Measurements from ENCODE around the gene VGLL3.
"Not testable (repeated sequence)": the region's sequence is repeated elsewhere in the genome, so short reads cannot be mapped to it uniquely, and the experiment has no call there.

Gene VGLL3

DNA sequence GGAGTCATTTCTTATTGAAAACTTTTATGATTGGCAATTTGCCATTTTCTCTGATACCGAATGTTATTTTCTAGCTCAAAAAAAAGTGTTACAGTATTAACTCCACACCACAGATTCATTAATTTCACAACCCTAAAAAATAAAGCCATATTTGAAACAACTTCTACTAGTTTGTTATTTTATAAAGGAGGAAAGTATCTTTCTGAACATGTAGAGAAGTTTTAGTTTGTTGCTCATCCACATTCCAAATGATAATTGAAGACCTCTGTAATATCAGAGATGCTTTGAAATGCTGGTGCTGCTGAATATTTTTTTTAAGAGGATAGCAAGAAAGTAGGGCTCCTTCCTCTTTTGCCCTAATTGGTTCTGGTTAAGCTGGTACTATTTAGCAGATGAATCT is 1.9 kb downstream of the VGLL3 start:
- DNase-seq, result no peak

GRCh38 chr3:86988235-86988634 is 2.7 kb downstream of the VGLL3 start:
- no peak for DNase-seq

DNA sequence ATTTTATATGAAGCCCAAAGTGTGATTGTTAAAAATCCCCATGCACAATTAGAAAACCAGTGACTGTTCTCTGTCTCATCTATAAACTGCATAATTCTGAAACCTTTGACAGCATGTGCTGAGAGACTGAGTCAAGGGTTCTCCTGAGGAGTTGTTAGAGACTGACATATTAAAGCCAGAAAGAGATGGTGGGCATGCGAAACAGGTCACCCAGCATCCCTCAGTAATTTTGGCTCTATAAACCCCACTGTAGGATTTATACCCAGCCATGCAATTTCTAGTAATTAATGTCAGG is 3.6 kb downstream of the VGLL3 start:
- no peak for DNase-seq

GRCh38 chr3:86986671-86987420 is 4.1 kb downstream of the VGLL3 start:
- DNase-seq, result no peak

- no peak for DNase-seq
Observed at GRCh38 chr3:86985181-86985826, 5.6 kb downstream of the VGLL3 start.

GRCh38 chr3:86984271-86984670 is 6.7 kb downstream of the VGLL3 start:
- DNase-seq, result no peak

DNA sequence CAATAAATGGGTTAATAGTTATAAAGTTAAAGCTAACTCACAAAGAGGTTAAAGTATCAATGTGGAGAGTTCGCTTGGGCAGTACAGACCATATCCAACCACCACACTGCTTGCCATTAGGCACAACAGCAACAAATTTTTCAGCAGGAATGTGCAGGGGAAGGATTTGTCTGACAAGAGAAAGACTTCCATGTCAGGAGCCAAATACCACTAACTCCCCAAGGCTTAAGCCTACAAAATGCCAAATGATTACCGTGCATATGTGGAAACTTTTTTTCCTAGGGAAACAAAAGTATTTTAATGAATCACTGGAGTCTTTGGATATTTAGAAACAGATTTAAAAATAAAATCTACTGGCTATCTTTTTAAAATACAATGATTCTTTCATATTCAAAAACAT is 8.1 kb downstream of the VGLL3 start:
- DNase-seq, result no peak

GRCh38 chr3:86978111-86978551 is 12.8 kb downstream of the VGLL3 start:
- no peak for DNase-seq

- DNase-seq, result no peak
Observed at GRCh38 chr3:86976219-86976618, 14.7 kb downstream of the VGLL3 start.

DNA sequence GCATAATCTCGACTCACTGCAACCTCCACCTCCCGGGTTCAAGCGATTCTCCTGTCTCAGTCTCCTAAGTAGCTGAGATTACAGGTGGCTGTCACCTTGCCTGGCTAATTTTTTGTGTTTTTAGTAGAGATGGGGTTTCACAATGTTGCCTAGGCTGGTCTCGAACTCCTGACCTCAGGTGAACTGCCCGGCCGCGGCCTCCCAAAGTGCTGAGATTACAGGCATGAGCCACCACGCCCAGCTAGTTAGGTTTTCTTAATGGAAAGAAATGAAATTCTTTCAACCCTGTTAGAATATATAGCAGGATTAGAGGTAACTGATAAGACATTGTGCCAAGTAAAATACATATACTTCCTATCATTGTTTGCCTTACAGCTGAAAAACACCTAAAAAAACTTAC is 16.8 kb downstream of the VGLL3 start:
- not testable (repeated sequence) for DNase-seq

DNA sequence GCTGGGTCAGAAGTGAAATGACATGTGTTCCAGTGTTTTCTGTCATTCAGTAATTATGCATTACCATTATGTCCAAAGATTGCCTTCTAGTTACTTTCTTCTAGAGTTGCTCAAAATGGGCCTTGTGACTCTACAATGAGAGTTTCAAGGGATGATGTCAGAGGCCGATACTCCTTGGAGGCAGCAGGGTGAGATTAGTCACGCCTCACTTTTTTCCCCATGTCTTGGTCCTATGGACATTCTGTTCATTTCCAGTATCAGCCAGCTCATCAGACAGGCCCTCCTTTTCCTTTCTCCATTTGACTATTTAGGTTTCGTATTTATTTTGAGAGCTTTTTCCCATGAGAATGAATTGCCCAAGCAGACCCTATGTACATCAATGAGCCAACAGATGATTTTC is 17.5 kb downstream of the VGLL3 start:
- no peak for DNase-seq

GRCh38 chr3:86969500-86970189 is 21.3 kb downstream of the VGLL3 start:
- no peak for DNase-seq

GRCh38 chr3:86968244-86968932 is 22.6 kb downstream of the VGLL3 start:
- DNase-seq, result no peak

- no peak for DNase-seq
Observed at GRCh38 chr3:86967062-86967461, 23.9 kb downstream of the VGLL3 start.

- no peak for DNase-seq
Observed at GRCh38 chr3:86965166-86965565, 25.8 kb downstream of the VGLL3 start.

GRCh38 chr3:86963611-86964010 is 27.3 kb downstream of the VGLL3 start:
- DNase-seq, result no peak

GRCh38 chr3:86961297-86961696 is 29.7 kb downstream of the VGLL3 start:
- no peak for DNase-seq

- no peak for DNase-seq
Observed at GRCh38 chr3:86960550-86960949, 30.4 kb downstream of the VGLL3 start.

DNA sequence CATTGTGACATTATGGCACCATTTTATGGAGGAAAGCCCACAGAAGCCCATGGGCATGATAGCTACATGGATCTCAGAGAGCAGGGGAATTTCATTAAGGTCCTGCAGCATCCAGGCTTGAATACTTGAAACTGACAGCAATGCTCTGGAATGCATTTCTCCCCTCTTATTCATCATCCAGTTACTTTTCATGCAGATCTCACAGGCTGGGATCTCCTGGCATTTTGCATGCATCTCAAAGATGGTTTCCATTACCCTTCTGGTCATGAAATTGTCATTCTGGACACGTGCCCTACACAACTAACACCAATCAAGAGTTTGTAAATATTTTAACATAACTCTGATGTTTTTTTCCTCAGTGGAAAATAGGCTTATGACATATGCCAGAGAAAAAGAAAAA is 32.4 kb downstream of the VGLL3 start:
- DNase-seq, result no peak

GRCh38 chr3:86954747-86955146 is 36.2 kb downstream of the VGLL3 start:
- no peak for DNase-seq

DNA sequence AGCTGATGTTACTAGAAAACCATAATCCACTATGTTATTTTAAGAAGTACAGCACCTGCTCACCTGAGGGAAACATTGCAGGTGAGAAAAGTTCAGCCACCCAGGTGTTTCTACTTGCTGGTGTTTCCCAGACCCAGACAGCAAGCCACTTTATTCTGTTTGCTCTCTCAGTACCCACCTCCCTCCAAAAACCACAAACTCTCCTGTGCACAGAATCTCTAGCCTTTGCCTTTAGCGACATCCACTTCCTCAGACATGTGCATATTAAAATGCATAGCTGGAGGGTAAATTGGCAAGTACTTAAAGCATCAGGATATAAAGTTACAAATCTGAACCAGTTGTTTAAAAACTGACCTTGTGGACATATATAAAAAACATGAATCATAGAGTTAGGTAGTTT is 36.7 kb downstream of the VGLL3 start:
- no peak for DNase-seq

DNA sequence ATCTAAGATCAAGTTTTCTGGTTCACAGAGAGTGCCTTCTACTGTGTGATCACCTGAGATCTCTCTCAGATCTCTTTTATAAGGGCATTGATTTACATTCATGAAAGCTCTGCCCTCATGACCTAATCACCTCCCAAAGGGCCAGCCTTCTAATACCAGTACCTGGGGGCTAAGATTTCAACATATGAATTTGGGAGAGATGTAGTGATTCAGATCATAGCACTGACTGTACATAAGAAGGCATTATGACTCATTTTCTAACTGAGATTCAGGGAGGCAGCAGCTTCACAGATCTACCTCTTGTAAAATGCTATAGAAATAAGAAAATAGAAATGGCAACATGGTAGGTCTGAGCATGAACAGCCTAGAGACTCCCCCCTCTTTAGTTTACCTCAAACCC is 39.6 kb downstream of the VGLL3 start:
- DNase-seq, result no peak

DNA sequence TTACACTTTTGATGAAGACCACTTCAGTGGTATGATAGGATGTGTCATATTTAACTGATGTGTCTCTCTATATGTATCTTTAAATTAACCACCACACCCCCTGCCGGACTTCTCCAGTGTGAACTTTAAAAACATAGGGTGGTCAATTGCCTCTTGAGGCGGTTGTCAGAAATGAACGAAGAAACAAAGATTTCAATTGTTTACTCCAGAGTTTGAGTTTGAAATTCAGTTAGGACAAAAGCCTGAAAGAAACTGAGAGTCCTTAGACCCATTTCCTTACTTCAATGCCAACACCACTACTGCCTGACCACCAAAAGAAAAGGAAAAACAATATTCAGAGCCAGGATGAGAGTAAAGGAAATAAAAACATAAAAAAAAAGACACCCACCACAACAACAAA is 40.2 kb downstream of the VGLL3 start:
- DNase-seq, result no peak

GRCh38 chr3:86949850-86950249 is 41.1 kb downstream of the VGLL3 start:
- DNase-seq, result no peak
